Breast epithelium (tissue), 3 donors: ENCODE results near the gene CST9L.

Experiments used
- POLR2A ChIP-seq: fragments of 450-650 bp; IDR thresholded peaks from one replicate; pipeline ENCODE4 v1.6.1; 2016; ENCODE audit warnings: antibody characterized with exemption, mild to moderate bottlenecking, moderate library complexity
- TF ChIP-seq, protein P1 (sequence below), 3 donors: fragments of 450-650 bp; IDR thresholded peaks; one replicate each; pipeline ENCODE4 v1.5.1; 2016 to 2017; ENCODE audit warnings: antibody characterized with exemption in 3 of 3, mild to moderate bottlenecking in 3 of 3, moderate library complexity in 3 of 3

DNA sequence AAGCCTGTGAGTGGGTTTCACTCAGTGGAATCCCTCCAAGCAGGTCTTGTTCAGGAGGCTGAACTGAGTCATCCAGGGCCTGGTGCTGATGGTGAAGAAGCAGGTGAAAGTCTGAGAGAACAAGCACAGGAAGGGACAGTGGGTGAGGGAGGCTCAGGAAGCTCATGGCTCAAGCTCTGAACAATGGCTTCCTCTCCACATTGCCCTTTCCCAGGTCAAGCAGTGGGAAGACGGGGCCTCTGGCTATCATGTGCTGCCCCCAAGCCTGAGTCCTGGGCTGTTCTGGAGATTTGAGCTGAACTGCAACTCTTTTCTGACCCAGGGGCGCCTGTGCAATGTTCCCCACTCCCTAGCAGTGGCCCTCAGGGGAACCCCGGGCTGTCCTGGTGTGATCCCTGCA is 3.4 kb downstream of the CST9L start:
- TF ChIP-seq, protein P1, sequence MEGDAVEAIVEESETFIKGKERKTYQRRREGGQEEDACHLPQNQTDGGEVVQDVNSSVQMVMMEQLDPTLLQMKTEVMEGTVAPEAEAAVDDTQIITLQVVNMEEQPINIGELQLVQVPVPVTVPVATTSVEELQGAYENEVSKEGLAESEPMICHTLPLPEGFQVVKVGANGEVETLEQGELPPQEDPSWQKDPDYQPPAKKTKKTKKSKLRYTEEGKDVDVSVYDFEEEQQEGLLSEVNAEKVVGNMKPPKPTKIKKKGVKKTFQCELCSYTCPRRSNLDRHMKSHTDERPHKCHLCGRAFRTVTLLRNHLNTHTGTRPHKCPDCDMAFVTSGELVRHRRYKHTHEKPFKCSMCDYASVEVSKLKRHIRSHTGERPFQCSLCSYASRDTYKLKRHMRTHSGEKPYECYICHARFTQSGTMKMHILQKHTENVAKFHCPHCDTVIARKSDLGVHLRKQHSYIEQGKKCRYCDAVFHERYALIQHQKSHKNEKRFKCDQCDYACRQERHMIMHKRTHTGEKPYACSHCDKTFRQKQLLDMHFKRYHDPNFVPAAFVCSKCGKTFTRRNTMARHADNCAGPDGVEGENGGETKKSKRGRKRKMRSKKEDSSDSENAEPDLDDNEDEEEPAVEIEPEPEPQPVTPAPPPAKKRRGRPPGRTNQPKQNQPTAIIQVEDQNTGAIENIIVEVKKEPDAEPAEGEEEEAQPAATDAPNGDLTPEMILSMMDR (IDR thresholded peaks at IDR 0.05), result no peak
- no peak for TF ChIP-seq POLR2A
